H9 (cell line): ENCODE measurements around the gene C10orf62. TPM values are rescaled to one million over a fixed set of nuclear protein-coding genes. Genes with fewer than 3 reads are reported as not detected.

ENCODE experiments used
- DNase-seq: peaks from one replicate; pipeline ENCODE4 v3.0.0-alpha.2; 2017
- H2AFZ ChIP-seq: one replicate; pipeline ENCODE4 v1.6.1; 2013; ENCODE audit warnings: mild to moderate bottlenecking, low read length, control low read depth, moderate library complexity
- H2AK5ac ChIP-seq: 2 replicates; pipeline ENCODE4 v1.6.1; 2013; ENCODE audit warnings: low read length, control low read depth, mixed read lengths; ENCODE audit not compliant: insufficient read length
- H2BK120ac ChIP-seq: one replicate; pipeline ENCODE4 v1.6.1; 2013; ENCODE audit warnings: low read depth, mild to moderate bottlenecking, low read length, control low read depth, inconsistent platforms; ENCODE audit not compliant: poor library complexity, severe bottlenecking
- H2BK12ac ChIP-seq: 2 replicates; pipeline ENCODE4 v1.6.1; 2013; ENCODE audit warnings: low read length, control low read depth, mixed read lengths, low read depth; ENCODE audit not compliant: insufficient read length
- H2BK15ac ChIP-seq: 2 replicates; pipeline ENCODE4 v1.6.1; 2013; ENCODE audit warnings: low read depth, low read length, control low read depth
- H2BK20ac ChIP-seq: one replicate; pipeline ENCODE4 v1.6.1; 2013; ENCODE audit warnings: low read depth, mild to moderate bottlenecking, low read length, control low read depth, inconsistent platforms; ENCODE audit not compliant: poor library complexity, severe bottlenecking
- H2BK5ac ChIP-seq: 2 replicates; pipeline ENCODE4 v1.6.1; 2013; ENCODE audit warnings: low read length, control low read depth, mixed read lengths; ENCODE audit not compliant: insufficient read length
- H3K14ac ChIP-seq: 2 replicates; pipeline ENCODE4 v1.6.1; 2013; ENCODE audit warnings: low read length, control low read depth; ENCODE audit not compliant: insufficient read depth
- H3K18ac ChIP-seq: 2 replicates; pipeline ENCODE4 v1.6.1; 2013; ENCODE audit warnings: low read depth, mild to moderate bottlenecking, mixed read lengths, low read length, control low read depth; ENCODE audit not compliant: insufficient read length
- H3K23ac ChIP-seq: 2 replicates; pipeline ENCODE4 v1.6.1; 2013; ENCODE audit warnings: low read length, control low read depth, mixed read lengths, low read depth; ENCODE audit not compliant: insufficient read length
- H3K23me2 ChIP-seq: 2 replicates; pipeline ENCODE4 v1.6.1; 2013; ENCODE audit warnings: low read depth, mild to moderate bottlenecking, mixed read lengths, low read length, control low read depth; ENCODE audit not compliant: insufficient read length, poor library complexity, severe bottlenecking
- H3K27ac ChIP-seq: 2 replicates; pipeline ENCODE4 v1.5.1; 2013; ENCODE audit warnings: low read length, control low read depth, mixed read lengths, low read depth; ENCODE audit not compliant: insufficient read length
- H3K27me3 ChIP-seq: 2 replicates; pipeline ENCODE4 v1.6.1; 2013; ENCODE audit warnings: low read length, control low read depth, inconsistent platforms; ENCODE audit not compliant: insufficient read depth
- H3K4ac ChIP-seq: 2 replicates; pipeline ENCODE4 v1.6.1; 2013; ENCODE audit warnings: low read depth, mild to moderate bottlenecking, control low read depth, inconsistent platforms, low read length, moderate library complexity
- H3K4me1 ChIP-seq: 2 replicates; pipeline ENCODE4 v1.6.1; 2013; ENCODE audit warnings: low read length, control low read depth, inconsistent platforms; ENCODE audit not compliant: insufficient read depth
- H3K4me2 ChIP-seq: 2 replicates; pipeline ENCODE4 v1.6.1; 2013; ENCODE audit warnings: low read length, control low read depth, mixed read lengths; ENCODE audit not compliant: insufficient read length, insufficient read depth
- H3K56ac ChIP-seq: 2 replicates; pipeline ENCODE4 v1.6.1; 2013; ENCODE audit warnings: low read depth, mild to moderate bottlenecking, mixed read lengths, low read length, control low read depth; ENCODE audit not compliant: insufficient read length
- H3K79me1 ChIP-seq: 2 replicates; pipeline ENCODE4 v1.6.1; 2013; ENCODE audit warnings: low read depth, mild to moderate bottlenecking, moderate library complexity, low read length, control low read depth, inconsistent platforms; ENCODE audit not compliant: insufficient read depth, poor library complexity, severe bottlenecking
- H3K79me2 ChIP-seq: 2 replicates; pipeline ENCODE4 v1.6.1; 2013; ENCODE audit warnings: low read length, control low read depth, inconsistent platforms; ENCODE audit not compliant: insufficient read depth
- H3K9ac ChIP-seq: 2 replicates; pipeline ENCODE4 v1.6.1; 2013; ENCODE audit warnings: low read length, control low read depth, mixed read lengths; ENCODE audit not compliant: insufficient read length; ENCODE audit errors: extremely low read depth
- H3K9me3 ChIP-seq: one replicate; pipeline ENCODE4 v1.6.1; 2013; ENCODE audit warnings: low read depth, low read length, inconsistent platforms; ENCODE audit not compliant: control insufficient read depth
- H3T11ph ChIP-seq: one replicate; pipeline ENCODE4 v1.6.1; 2013; ENCODE audit warnings: mild to moderate bottlenecking, low read length, control low read depth, inconsistent platforms
- H4K20me1 ChIP-seq: one replicate; pipeline ENCODE4 v1.6.1; 2013; ENCODE audit not compliant: control insufficient read depth, insufficient read length, insufficient read depth
- H4K5ac ChIP-seq: 2 replicates; pipeline ENCODE4 v1.6.1; 2013; ENCODE audit warnings: low read depth, mild to moderate bottlenecking, mixed read lengths, low read length, control low read depth; ENCODE audit not compliant: insufficient read length
- H4K8ac ChIP-seq: replicated peaks from 2 replicates; pipeline ENCODE4 v1.6.1; 2013; ENCODE audit warnings: low read length, control low read depth, mixed read lengths, low read depth; ENCODE audit not compliant: insufficient read length
- H4K91ac ChIP-seq: 2 replicates; pipeline ENCODE4 v1.6.1; 2013; ENCODE audit warnings: low read depth, mild to moderate bottlenecking, moderate library complexity, mixed read lengths, low read length, control low read depth; ENCODE audit not compliant: insufficient read length
- H3K27ac Mint-ChIP-seq, 3 experiments: 2 replicates in 2 of 3; 3 replicates in 1 of 3; pipeline ENCODE4 v1.8.0; 2020 to 2021; ENCODE audit warnings: mixed read lengths in 3 of 3, mild to moderate bottlenecking in 1 of 3, moderate library complexity in 1 of 3
- H3K27me3 Mint-ChIP-seq: 2 replicates; pipeline ENCODE4 v1.8.0; 2021; ENCODE audit warnings: low read depth, mild to moderate bottlenecking, moderate library complexity, mixed read lengths
- H3K36me3 Mint-ChIP-seq, 3 experiments: 2 replicates in 2 of 3; 3 replicates in 1 of 3; pipeline ENCODE4 v1.8.0; 2020 to 2021; ENCODE audit warnings: low read depth in 3 of 3, mixed read lengths in 3 of 3; ENCODE audit not compliant: insufficient read depth in 1 of 3
- H3K4me1 Mint-ChIP-seq, 2 experiments: 2 replicates each; pipeline ENCODE4 v1.8.0; 2020; ENCODE audit warnings: mixed read lengths in 2 of 2
- H3K4me3 Mint-ChIP-seq, 2 experiments: 2 replicates in 1 of 2; 3 replicates in 1 of 2; pipeline ENCODE4 v1.8.0; 2020 to 2021; ENCODE audit warnings: mild to moderate bottlenecking in 2 of 2, mixed read lengths in 2 of 2, moderate library complexity in 1 of 2
- H3K9me3 Mint-ChIP-seq, 2 experiments: 2 replicates in 1 of 2; 3 replicates in 1 of 2; pipeline ENCODE4 v1.8.0; 2020; ENCODE audit warnings: mild to moderate bottlenecking in 2 of 2, mixed read lengths in 2 of 2, moderate library complexity in 1 of 2
- WGBS: extraction: QIAGEN DNeasy Blood & Tissue Kit; methylation state at CpG from one replicate; pipeline ENCODE4 v1.1.7; 2013; ENCODE audit warnings: missing lambda C conversion rate, low lambda C conversion rate, mixed read lengths; ENCODE audit not compliant: insufficient read length; ENCODE audit errors: extremely low coverage; 5-methylcytosine and 5-hydroxymethylcytosine counted together
- total RNA-seq: library from RNA; stranded (reverse); gene quantifications from 2 replicates; pipeline ENCODE4 v1.2.1, GENCODE V29; 2021
- TF ChIP-seq, protein P1 (sequence below): fragments of 200-600 bp; sonication (generic); conservative IDR thresholded peaks from 3 replicates; pipeline ENCODE4 v1.8.0; 2021; ENCODE audit warnings: antibody characterized with exemption, mild to moderate bottlenecking

Gene C10orf62
- total RNA-seq, 1 experiment from 2014 or later, result 0.31 TPM

- Mint-ChIP-seq H3K36me3 (no peaks in the 10 kb centered on the region), H3K27ac (no peak overlapping the region), H3K27me3 (peaks cover 2% of the 10 kb centered on the region; the same call in 1 of the 2 replicates), H3K4me3 (no peak overlapping the region), H3K4me1 (peaks cover 4 to 8% of the 10 kb centered on the region in 2 experiments; a peak in 3 of 4 replicates), H3K9me3 (no peaks in the 10 kb centered on the region)
- H3T11ph ChIP-seq, result no peak overlapping the region
- H3K56ac ChIP-seq, result no peak overlapping the region
- no peak for DNase-seq
- no peak overlapping the region for H2BK20ac ChIP-seq
- no peak overlapping the region for H4K5ac ChIP-seq
- no peaks in the 10 kb centered on the region for H4K20me1 ChIP-seq
- no peaks in the 10 kb centered on the region for H3K79me1 ChIP-seq
- H3K27ac ChIP-seq, result no peak overlapping the region
- H3K18ac ChIP-seq, result no peak overlapping the region
- H3K14ac ChIP-seq, result no peak overlapping the region
- H3K23ac ChIP-seq, result no peak overlapping the region
- TF ChIP-seq, protein P1, sequence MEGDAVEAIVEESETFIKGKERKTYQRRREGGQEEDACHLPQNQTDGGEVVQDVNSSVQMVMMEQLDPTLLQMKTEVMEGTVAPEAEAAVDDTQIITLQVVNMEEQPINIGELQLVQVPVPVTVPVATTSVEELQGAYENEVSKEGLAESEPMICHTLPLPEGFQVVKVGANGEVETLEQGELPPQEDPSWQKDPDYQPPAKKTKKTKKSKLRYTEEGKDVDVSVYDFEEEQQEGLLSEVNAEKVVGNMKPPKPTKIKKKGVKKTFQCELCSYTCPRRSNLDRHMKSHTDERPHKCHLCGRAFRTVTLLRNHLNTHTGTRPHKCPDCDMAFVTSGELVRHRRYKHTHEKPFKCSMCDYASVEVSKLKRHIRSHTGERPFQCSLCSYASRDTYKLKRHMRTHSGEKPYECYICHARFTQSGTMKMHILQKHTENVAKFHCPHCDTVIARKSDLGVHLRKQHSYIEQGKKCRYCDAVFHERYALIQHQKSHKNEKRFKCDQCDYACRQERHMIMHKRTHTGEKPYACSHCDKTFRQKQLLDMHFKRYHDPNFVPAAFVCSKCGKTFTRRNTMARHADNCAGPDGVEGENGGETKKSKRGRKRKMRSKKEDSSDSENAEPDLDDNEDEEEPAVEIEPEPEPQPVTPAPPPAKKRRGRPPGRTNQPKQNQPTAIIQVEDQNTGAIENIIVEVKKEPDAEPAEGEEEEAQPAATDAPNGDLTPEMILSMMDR, result no peak
- no peak overlapping the region for H2BK5ac ChIP-seq
- no CpG with 5 or more reads among the region's 40 CpGs for WGBS
- no peaks in the 10 kb centered on the region for H3K27me3 ChIP-seq
- H4K91ac ChIP-seq, result no peak overlapping the region
- H2BK12ac ChIP-seq, result no peak overlapping the region
- no peak overlapping the region for H3K4me2 ChIP-seq
- no peaks in the 10 kb centered on the region for H3K23me2 ChIP-seq
- H3K4ac ChIP-seq, result no peak overlapping the region
- no peak overlapping the region for H4K8ac ChIP-seq
- H3K9me3 ChIP-seq, result no peaks in the 10 kb centered on the region
- H2AFZ ChIP-seq, result no peak overlapping the region
- H2AK5ac ChIP-seq, result no peak overlapping the region
- no peaks in the 10 kb centered on the region for H3K79me2 ChIP-seq
- H3K4me1 ChIP-seq, result no peaks in the 10 kb centered on the region
- no peak overlapping the region for H2BK120ac ChIP-seq
- no peak overlapping the region for H3K9ac ChIP-seq
- H2BK15ac ChIP-seq, result no peak overlapping the region
Measured at GRCh38 chr10:97578171-97578844, 11.2 kb upstream of the C10orf62 start.
